Measurements from ENCODE around the gene RNASEH1. TPM values are rescaled to one million over a fixed set of nuclear protein-coding genes. Genes with fewer than 3 reads are reported as not detected.

Gene RNASEH1
- total and polyA plus RNA-seq, 7 donors, result 11.5 to 45.6 (median 21.1) TPM

GRCh38 chr2:3563521-3563976 is 5.4 kb upstream of the RNASEH1 start:
- DNase-seq, result no peak
- no peak overlapping the region for H3K4me3 ChIP-seq
- intact Hi-C loops (cut with DNase I), result no loop called here
- ATAC-seq, result no peak
- H3K9me3 ChIP-seq, result no peaks in the 10 kb centered on the region
- H3K27me3 ChIP-seq (ENCODE audit: insufficient read depth in 3 of 3, low read length in 2 of 3), result no peaks in the 10 kb centered on the region
- H3K36me3 ChIP-seq (ENCODE audit: insufficient read depth in 1 of 2, low read depth in 1 of 2), result peaks cover 0 to 18% of the 10 kb centered on the region in 2 donors
- H3K27ac ChIP-seq, result no peak overlapping the region
- TF ChIP-seq CTCF (IDR thresholded peaks at IDR 0.05), result no peak
- WGBS, 3 donors, result 88 to 96% (median 94%) methylated on average over 5 of the region's 5 CpGs
- H3K4me1 ChIP-seq, result peaks cover 5% of the 10 kb centered on the region

GRCh38 chr2:3557639-3558204 is 411 bp downstream of the RNASEH1 start:
- H3K36me3 ChIP-seq (ENCODE audit: insufficient read depth in 1 of 2, low read depth in 1 of 2), result peaks cover 4 to 59% of the 10 kb centered on the region in 2 donors
- DNase-seq, result no peak
- H3K27ac ChIP-seq, result peak overlapping the region; percentile 97
- H3K9me3 ChIP-seq, result no peaks in the 10 kb centered on the region
- no peak for ATAC-seq
- intact Hi-C loops (cut with DNase I), result loop anchor here (2.0 to 5.0 kb wide), 3 partner anchors 17 to 85 kb away; partner anchors contain the start of genes RPS7 (in 2 of the 2) and ADI1 (in 1 of the 2)
- peak overlapping the region; percentile 97 for H3K4me3 ChIP-seq
- TF ChIP-seq CTCF (IDR thresholded peaks at IDR 0.05), result no peak
- WGBS, 3 donors, result 0 to 1% (median 0%) methylated on average over 38 to 40 of the region's 40 CpGs
- peaks cover 14% of the 10 kb centered on the region for H3K4me1 ChIP-seq
- no peaks in the 10 kb centered on the region for H3K27me3 ChIP-seq (ENCODE audit: insufficient read depth in 3 of 3, low read length in 2 of 3)

GRCh38 chr2:3553946-3554345 is 4.2 kb downstream of the RNASEH1 start:
- Histone ChIP-seq H3K4me3 (no peak overlapping the region), H3K9me3 (no peaks in the 10 kb centered on the region), H3K27ac (no peak overlapping the region), H3K36me3 (ENCODE audit: insufficient read depth in 1 of 2, low read depth in 1 of 2) (peaks cover 10 to 74% of the 10 kb centered on the region in 2 donors), H3K27me3 (ENCODE audit: insufficient read depth in 3 of 3, low read length in 2 of 3) (no peaks in the 10 kb centered on the region), H3K4me1 (peaks cover 12% of the 10 kb centered on the region)
- ATAC-seq, result no peak
- TF ChIP-seq CTCF (IDR thresholded peaks at IDR 0.05), result no peak
- intact Hi-C loops (cut with DNase I), result no loop called here
- WGBS, 3 donors, result 79 to 86% (median 80%) methylated on average over 10 of the region's 10 CpGs
- peak in 1 of 2 donors; percentile 28 for DNase-seq

GRCh38 chr2:3547915-3548314 is 10.2 kb downstream of the RNASEH1 start:
- 91 to 96% (median 96%) methylated on average over 2 of the region's 2 CpGs for WGBS, 3 donors
- peaks cover 17 to 96% of the 10 kb centered on the region in 2 donors for H3K36me3 ChIP-seq (ENCODE audit: insufficient read depth in 1 of 2, low read depth in 1 of 2)
- H3K9me3 ChIP-seq, result no peaks in the 10 kb centered on the region
- intact Hi-C loops (cut with DNase I), result no loop called here
- H3K4me3 ChIP-seq, result no peak overlapping the region
- H3K27ac ChIP-seq, result no peak overlapping the region
- H3K27me3 ChIP-seq (ENCODE audit: insufficient read depth in 3 of 3, low read length in 2 of 3), result no peaks in the 10 kb centered on the region
- TF ChIP-seq CTCF (IDR thresholded peaks at IDR 0.05), result no peak
- DNase-seq, result no peak
- H3K4me1 ChIP-seq, result no peaks in the 10 kb centered on the region
- no peak for ATAC-seq

Measured in psoas muscle (tissue), 8 donors.